PC-9 (cell line): ENCODE measurements around the gene TOR3A.
A peak's percentile ranks its signal among the peaks of the same experiment; 100 is the strongest.

Experiments
- EZH2 ChIP-seq: fragments of 200-600 bp; sonication (generic); IDR thresholded peaks from 2 replicates; pipeline ENCODE4 v1.8.0; 2017; ENCODE audit warnings: antibody characterized with exemption, low read depth
- TF ChIP-seq, protein P1 (sequence below): fragments of 200-600 bp; sonication (generic); conservative IDR thresholded peaks from 2 replicates; pipeline ENCODE4 v1.6.1; 2017; ENCODE audit warnings: mixed run types, antibody characterized with exemption, mild to moderate bottlenecking, moderate library complexity

DNA sequence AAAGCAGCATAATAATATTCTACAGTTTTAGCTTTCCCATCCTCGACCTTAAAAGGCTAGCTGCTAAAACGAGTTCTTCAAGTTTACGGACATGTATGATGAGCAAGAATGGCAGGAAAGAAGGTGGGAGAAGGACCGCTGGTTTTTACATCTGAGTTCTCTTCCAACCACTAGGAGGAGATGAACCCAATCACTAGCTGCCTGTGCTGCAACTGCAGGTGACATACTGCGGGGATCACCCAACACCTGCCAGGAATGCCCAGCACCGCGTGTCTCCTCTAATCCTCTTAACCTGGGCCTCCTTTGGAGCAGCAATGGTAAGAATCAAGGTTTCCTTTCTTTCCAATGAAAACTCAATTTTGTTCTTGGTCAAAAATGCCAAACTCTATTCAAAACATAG is 23.5 kb downstream of the TOR3A start:
- TF ChIP-seq, protein P1, sequence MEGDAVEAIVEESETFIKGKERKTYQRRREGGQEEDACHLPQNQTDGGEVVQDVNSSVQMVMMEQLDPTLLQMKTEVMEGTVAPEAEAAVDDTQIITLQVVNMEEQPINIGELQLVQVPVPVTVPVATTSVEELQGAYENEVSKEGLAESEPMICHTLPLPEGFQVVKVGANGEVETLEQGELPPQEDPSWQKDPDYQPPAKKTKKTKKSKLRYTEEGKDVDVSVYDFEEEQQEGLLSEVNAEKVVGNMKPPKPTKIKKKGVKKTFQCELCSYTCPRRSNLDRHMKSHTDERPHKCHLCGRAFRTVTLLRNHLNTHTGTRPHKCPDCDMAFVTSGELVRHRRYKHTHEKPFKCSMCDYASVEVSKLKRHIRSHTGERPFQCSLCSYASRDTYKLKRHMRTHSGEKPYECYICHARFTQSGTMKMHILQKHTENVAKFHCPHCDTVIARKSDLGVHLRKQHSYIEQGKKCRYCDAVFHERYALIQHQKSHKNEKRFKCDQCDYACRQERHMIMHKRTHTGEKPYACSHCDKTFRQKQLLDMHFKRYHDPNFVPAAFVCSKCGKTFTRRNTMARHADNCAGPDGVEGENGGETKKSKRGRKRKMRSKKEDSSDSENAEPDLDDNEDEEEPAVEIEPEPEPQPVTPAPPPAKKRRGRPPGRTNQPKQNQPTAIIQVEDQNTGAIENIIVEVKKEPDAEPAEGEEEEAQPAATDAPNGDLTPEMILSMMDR: peak; percentile 45; the same call in 1 of the 2 replicates
- no peak for TF ChIP-seq EZH2
